T47D (cell line): ENCODE data around the gene PRG3.
A peak's percentile ranks its signal among the peaks of the same experiment; 100 is the strongest.
"Not testable (repeated sequence)": the region's sequence is repeated elsewhere in the genome, so short reads cannot be mapped to it uniquely, and the experiment has no call there.

Source experiments
- DNase-seq, 2 experiments: peaks; one replicate each; pipeline versions ENCODE4 v3.0.0 to v3.0.0-alpha.2; 2011 to 2012; ENCODE audit warnings: low read depth in 1 of 2, low spot score in 1 of 2
- JUND ChIP-seq: IDR thresholded peaks from 2 replicates; pipeline ENCODE4 v1.6.1; 2012; ENCODE audit warnings: low read depth
- in situ Hi-C: cut with HindIII; loops from 2 replicates; pipeline ENCODE4 v1.10.0; 2016; ENCODE audit warnings: low sequenced_read_pairs, low pct_unique_long_range_greater_than_20kb

The PRG3 gene

GRCh38 chr11:57345555-57346211 is 35.3 kb downstream of the PRG3 start:
- in situ Hi-C loops = no loop called here
- peak; percentile 89 to 91 for DNase-seq
- TF ChIP-seq JUND = no peak

DNA sequence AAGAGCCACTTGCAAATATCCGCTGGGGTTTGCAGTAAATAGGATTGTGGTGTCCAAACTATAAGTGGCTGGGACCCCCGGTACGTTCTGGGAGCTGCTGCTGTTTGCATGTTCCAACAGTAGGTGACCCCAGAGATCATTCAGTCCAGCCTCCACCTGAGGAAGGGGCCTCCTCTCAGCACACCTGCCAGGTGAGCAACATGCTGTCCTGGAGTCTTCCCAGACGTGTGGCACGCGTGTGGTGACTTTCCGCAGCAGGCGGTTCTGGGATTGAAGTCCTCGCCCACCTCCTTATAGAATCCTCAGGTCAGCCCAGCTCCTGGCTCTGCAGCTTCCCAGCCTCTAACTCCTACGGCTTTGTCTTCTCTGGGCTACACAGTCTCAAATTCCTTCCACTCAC is 36.1 kb downstream of the PRG3 start:
- no peak for TF ChIP-seq JUND
- in situ Hi-C loops = no loop called here
- no peak for DNase-seq

- TF ChIP-seq JUND = no peak
- DNase-seq = no peak
- in situ Hi-C loops = no loop called here
These were observed 37.1 kb downstream of the PRG3 start for GRCh38 chr11:57343825-57344224.

- in situ Hi-C loops = no loop called here
- TF ChIP-seq JUND = no peak
These were observed 38.2 kb downstream of the PRG3 start for GRCh38 chr11:57342702-57343101.

GRCh38 chr11:57341250-57341808 is 39.6 kb downstream of the PRG3 start:
- no peak for TF ChIP-seq JUND
- in situ Hi-C loops = no loop called here
- no peak for DNase-seq

More at GRCh38 chr11:57342702-57343101, 38.2 kb downstream of the PRG3 start:
- no peak for DNase-seq

- peak in 1 of 2 experiments; percentile 45 for DNase-seq
- no peak for TF ChIP-seq JUND
- in situ Hi-C loops = no loop called here
These were observed 40.8 kb downstream of the PRG3 start for GRCh38 chr11:57340039-57340615.

- no peak for DNase-seq
These were observed 41.6 kb downstream of the PRG3 start for GRCh38 chr11:57339328-57339727.

GRCh38 chr11:57338142-57338541 is 42.8 kb downstream of the PRG3 start, which contains the start of gene P2RX3:
Gene P2RX3 (plus strand): TSS chr11:57338352. CDS start chr11:57338551, 199 bp downstream.
- in situ Hi-C loops = no loop called here
- no peak for DNase-seq

More at GRCh38 chr11:57339328-57339727, 41.6 kb downstream of the PRG3 start:
- in situ Hi-C loops = no loop called here
- TF ChIP-seq JUND = no peak

DNA sequence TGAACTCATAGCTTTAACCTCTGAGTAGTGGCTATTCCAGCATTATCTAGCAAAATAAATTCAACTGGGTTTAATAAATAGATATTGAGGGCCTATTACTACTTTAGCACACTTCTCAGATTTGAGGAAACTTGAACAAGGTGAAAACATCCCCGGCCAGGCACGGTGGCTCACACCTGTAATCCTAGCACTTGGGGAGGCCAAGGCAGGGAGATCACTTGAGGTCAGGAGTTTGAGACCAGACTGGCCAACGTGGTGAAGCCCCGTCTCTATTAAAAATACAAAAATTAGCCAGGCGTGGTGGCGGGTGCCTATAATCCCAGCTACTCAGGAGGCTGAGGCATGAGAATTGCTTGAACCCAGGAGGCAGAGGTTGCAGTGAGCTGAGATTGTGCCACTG is 44.1 kb downstream of the PRG3 start:
- DNase-seq, in situ Hi-C loops: not testable (repeated sequence)

More at GRCh38 chr11:57338142-57338541, 42.8 kb downstream of the PRG3 start, which contains the start of gene P2RX3:
- no peak for TF ChIP-seq JUND

DNA sequence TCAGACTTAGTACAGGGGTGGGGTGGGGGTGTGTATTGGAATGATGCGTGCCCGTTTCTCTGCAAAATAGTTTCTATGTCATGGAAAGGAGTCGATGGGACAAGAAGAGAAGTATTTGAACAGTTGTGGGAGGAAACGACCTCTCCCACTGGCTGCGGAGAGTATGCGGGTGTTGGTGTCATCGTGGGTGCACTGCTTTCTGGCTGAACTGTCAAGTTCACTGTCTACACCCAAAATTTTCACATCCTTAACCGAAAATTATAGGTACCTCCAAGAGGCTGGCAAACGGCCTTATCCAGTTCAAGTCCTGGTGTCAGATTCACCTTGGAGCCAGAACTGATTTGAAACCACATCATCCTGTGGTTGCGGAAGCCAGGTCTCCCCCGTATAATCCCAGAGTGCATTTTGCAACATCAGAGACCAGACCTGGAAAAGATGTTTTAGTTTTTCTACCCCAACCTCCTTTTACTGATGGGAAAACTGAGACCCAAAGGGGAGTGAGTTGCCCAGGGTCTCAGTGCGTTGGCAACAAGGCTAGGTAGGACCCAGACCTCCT is 44.8 kb downstream of the PRG3 start:
- in situ Hi-C loops = no loop called here
- no peak for TF ChIP-seq JUND
- DNase-seq = no peak

DNA sequence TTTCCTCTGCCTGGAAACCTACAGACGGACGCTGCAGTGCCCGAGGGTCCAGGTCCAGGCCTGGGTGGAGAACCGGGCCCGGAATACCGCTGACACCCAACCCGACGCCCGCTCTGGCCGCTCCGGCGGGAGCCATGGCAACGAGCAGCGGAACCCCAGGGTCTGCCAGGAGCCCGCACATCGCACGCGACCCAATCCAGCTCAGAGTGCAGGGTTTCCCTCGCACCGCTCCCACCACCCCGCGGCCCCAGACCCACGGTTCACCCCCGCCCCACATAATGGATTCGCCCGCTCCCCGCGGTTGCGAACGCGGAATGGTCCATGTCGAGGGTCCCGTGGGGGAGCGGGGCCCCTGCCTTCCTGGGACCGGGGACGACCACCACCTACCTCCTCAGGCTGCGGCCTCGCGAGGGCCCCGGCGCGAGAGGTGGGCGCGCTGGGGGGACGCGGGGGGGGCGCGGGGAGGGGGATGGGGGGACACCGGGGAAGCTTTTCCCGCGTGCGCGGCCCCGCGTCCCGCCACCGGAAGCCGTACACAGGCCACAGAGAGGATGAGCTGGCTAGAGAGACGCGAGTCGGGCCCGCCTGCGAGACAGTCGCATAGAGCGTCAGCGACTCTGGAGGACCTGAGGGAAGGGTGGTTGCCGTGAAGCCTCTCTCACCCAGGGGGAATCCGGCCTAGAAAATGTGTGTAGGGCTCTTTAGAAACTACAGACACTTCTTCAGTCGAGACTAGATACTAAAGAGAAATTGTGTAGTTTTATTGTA is 45.4 kb downstream of the PRG3 start, which contains the start of gene SSRP1:
Gene SSRP1 (minus strand): TSS at position 550 of the 768 bp plus-strand sequence. CDS start 771 bp downstream, outside the sequence.
- DNase-seq = peak; percentile 87 to 95
- in situ Hi-C loops = no loop called here
- TF ChIP-seq JUND = no peak

DNA sequence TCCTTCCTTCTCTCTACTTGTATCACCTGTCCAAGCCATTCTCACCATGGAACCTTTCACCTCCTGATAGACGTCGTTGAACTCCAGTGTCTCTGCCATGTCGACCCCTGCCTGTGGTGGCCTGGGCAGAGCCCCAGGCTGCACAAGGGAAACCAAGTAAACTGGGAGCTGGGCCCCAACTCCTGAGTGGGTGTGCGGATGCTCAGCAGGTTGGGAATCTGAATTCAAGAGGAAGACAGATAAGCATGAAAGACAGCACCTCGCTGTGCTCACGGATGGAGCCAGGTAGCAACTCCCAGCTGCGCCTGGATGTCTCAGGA is 46.0 kb downstream of the PRG3 start:
- no peak for TF ChIP-seq JUND

More for the DNA sequence above, 46.0 kb downstream of the PRG3 start:
- DNase-seq = no peak
- in situ Hi-C loops = no loop called here
